ENCODE data around the gene PLEKHA7.

DNA sequence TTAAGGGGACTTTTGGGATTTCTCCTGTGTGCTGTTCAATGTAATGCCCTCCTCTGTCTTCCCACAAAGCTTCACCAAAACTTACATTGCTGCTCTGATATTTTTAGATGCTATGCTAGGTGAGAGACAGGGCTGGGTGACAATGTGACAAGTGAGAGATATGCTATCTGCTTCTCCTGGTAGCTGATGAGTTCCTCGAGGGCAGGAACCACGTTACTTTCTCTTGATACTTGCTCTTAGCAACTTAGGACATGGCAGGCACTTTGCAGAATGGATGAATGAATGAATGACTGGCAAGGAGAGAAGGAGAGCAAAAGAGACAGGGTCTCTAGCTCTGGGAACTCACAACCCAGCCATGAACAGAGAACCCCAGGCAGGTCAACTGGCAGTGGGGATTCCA lies 160.4 kb downstream of the PLEKHA7 start:
- TF ChIP-seq, protein P1, sequence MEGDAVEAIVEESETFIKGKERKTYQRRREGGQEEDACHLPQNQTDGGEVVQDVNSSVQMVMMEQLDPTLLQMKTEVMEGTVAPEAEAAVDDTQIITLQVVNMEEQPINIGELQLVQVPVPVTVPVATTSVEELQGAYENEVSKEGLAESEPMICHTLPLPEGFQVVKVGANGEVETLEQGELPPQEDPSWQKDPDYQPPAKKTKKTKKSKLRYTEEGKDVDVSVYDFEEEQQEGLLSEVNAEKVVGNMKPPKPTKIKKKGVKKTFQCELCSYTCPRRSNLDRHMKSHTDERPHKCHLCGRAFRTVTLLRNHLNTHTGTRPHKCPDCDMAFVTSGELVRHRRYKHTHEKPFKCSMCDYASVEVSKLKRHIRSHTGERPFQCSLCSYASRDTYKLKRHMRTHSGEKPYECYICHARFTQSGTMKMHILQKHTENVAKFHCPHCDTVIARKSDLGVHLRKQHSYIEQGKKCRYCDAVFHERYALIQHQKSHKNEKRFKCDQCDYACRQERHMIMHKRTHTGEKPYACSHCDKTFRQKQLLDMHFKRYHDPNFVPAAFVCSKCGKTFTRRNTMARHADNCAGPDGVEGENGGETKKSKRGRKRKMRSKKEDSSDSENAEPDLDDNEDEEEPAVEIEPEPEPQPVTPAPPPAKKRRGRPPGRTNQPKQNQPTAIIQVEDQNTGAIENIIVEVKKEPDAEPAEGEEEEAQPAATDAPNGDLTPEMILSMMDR (conservative IDR thresholded peaks at IDR 0.05; ENCODE audit: low read depth, low read length), result no peak
- TF ChIP-seq EZH2 (IDR thresholded peaks at IDR 0.05; ENCODE audit: low read length, unreplicated experiment) (no peak), EZH2phosphoT487 (IDR thresholded peaks at IDR 0.05; ENCODE audit: borderline replicate concordance, low read length) (no peak)

All from PC-3 (cell line).